ENCODE results near the gene AP5Z1. TPM values are rescaled to one million over a fixed set of nuclear protein-coding genes. Genes with fewer than 3 reads are reported as not detected.

AP5Z1 gene
- polyA plus RNA-seq, 2 of the 4 experiments (the other 2 are of a cell fraction): 6.8 to 21.8 TPM

GRCh38 chr7:4751398-4751947 lies 23.9 kb upstream of the AP5Z1 start:
- Histone ChIP-seq H3K4me2 (no peak overlapping the region), H3K27ac (peak overlapping the region in 1 of 2 experiments; percentile 65; a peak in 3 of 6 replicates), H3K4me1 (peaks cover 34% of the 10 kb centered on the region), H3K9me3 (no peaks in the 10 kb centered on the region), H3K4me3 (no peak overlapping the region)
- ATAC-seq: no peak
- no peak for FAIRE-seq
- 90% methylated on average over 12 of the region's 20 CpGs for WGBS (ENCODE audit: missing lambda C conversion rate)
- DNase-seq (ENCODE audit: low read depth in 1 of 2, low spot score in 1 of 2): no peak
- ChIA-PET POLR2A (interaction anchor here (0.7 to 1.2 kb wide), 3 partner anchors 46 to 110 kb away, joined by 3 to 4 read pairs (median 4); no protein-coding TSS in a partner anchor), CTCF (interaction anchor here (1.2 to 3.6 kb wide), 3 partner anchors 9 to 51 kb away, joined by 3 to 10 read pairs (median 5); no protein-coding TSS in a partner anchor)
- TF ChIP-seq FOSL2 (IDR thresholded peaks at IDR 0.05): no peak
- TF ChIP-seq FOSL2 (CRISPR knock-in tag; IDR thresholded peaks at IDR 0.05): no peak
- TF ChIP-seq GATA3 (IDR thresholded peaks at IDR 0.05; ENCODE audit: borderline replicate concordance): no peak

- Histone ChIP-seq H3K4me2 (peak overlapping the region; percentile 42), H3K9me3 (no peaks in the 10 kb centered on the region), H3K27ac (peak overlapping the region; percentile 57 to 79), H3K4me1 (peaks cover 12% of the 10 kb centered on the region), H3K4me3 (no peak overlapping the region)
- DNase-seq (ENCODE audit: low read depth in 1 of 2, low spot score in 1 of 2) (peak; percentile 82 to 90), FAIRE-seq (peak; percentile 59), ATAC-seq (peak; percentile 94 to 97)
- CTCF ChIA-PET: interaction anchor here (0.6 to 6.6 kb wide), 25 partner anchors 10 to 144 kb away, joined by 3 to 46 read pairs (median 4); partner anchors contain the start of gene AP5Z1
- POLR2A ChIA-PET: no interaction called here
- TF ChIP-seq MAX (IDR thresholded peaks at IDR 0.05) (0 out of 2 replicates have a peak, but pooled peaks have one; percentile 41), CTCF (IDR thresholded peaks at IDR 0.05) (peak; percentile 90), RAD21 (conservative IDR thresholded peaks at IDR 0.05 in 1 of 2, IDR thresholded peaks at IDR 0.05 in 1 of 2) (peak; percentile 93 to 94), EHMT2 (IDR thresholded peaks at IDR 0.05; ENCODE audit: low read depth) (no peak), REST (IDR thresholded peaks at IDR 0.05) (no peak), SMC3 (IDR thresholded peaks at IDR 0.05) (peak; percentile 94)
- WGBS (ENCODE audit: missing lambda C conversion rate): 48% methylated on average over 28 of the region's 31 CpGs
These were observed 21.6 kb upstream of the AP5Z1 start for GRCh38 chr7:4753598-4754432.

- DNase-seq (ENCODE audit: low read depth in 1 of 2, low spot score in 1 of 2) (no peak), FAIRE-seq (no peak), ATAC-seq (no peak; a peak in 2 of 6 replicates)
- peak overlapping the region in 1 of 2 experiments; percentile 79; a peak in 3 of 6 replicates for H3K27ac ChIP-seq
- H3K4me3 ChIP-seq: no peak overlapping the region
- TF ChIP-seq JUNB (IDR thresholded peaks at IDR 0.05): no peak
- TF ChIP-seq EHMT2 (IDR thresholded peaks at IDR 0.05; ENCODE audit: low read depth): no peak
- TF ChIP-seq MAX (IDR thresholded peaks at IDR 0.05): no peak
- no peak for TF ChIP-seq HEYL (CRISPR knock-in tag; IDR thresholded peaks at IDR 0.05)
- peaks cover 12% of the 10 kb centered on the region for H3K4me1 ChIP-seq
- CTCF ChIA-PET: interaction anchor here (0.6 to 6.6 kb wide), 23 partner anchors 9 to 145 kb away, joined by 3 to 46 read pairs (median 4); partner anchors contain the start of gene AP5Z1
- no peaks in the 10 kb centered on the region for H3K9me3 ChIP-seq
- 94% methylated on average over 36 of the region's 36 CpGs for WGBS (ENCODE audit: missing lambda C conversion rate)
- POLR2A ChIA-PET: no interaction called here
- H3K4me2 ChIP-seq: no peak overlapping the region
These were observed 20.9 kb upstream of the AP5Z1 start for GRCh38 chr7:4754433-4755010.
